ENCODE data around the gene VPS13D.

The VPS13D gene

GRCh38 chr1:12229386-12229834 lies 420 bp upstream of the VPS13D start:
- no peak for DNase-seq

- no peak for DNase-seq
Measured at GRCh38 chr1:12230549-12231275, 882 bp downstream of the VPS13D start.

- no peak for DNase-seq
Measured at GRCh38 chr1:12231276-12231595, 1.4 kb downstream of the VPS13D start.

- no peak for DNase-seq
Measured at GRCh38 chr1:12232221-12232620, 2.4 kb downstream of the VPS13D start.

- peak; percentile 14 for DNase-seq
Measured at GRCh38 chr1:12244078-12244477, 14.2 kb downstream of the VPS13D start.

- DNase-seq, result no peak
Measured at GRCh38 chr1:12244585-12244984, 14.8 kb downstream of the VPS13D start.

- no peak for DNase-seq
Measured at GRCh38 chr1:12245116-12245515, 15.3 kb downstream of the VPS13D start.

- DNase-seq, result no peak
Measured at GRCh38 chr1:12245733-12246132, 15.9 kb downstream of the VPS13D start.

GRCh38 chr1:12246584-12246983 lies 16.8 kb downstream of the VPS13D start:
- DNase-seq, result no peak

GRCh38 chr1:12249181-12249580 lies 19.4 kb downstream of the VPS13D start:
- no peak for DNase-seq

- DNase-seq, result no peak
Measured at GRCh38 chr1:12249748-12250147, 19.9 kb downstream of the VPS13D start.

- no peak for DNase-seq
Measured at GRCh38 chr1:12251442-12251841, 21.6 kb downstream of the VPS13D start.

GRCh38 chr1:12255913-12256312 lies 26.1 kb downstream of the VPS13D start:
- no peak for DNase-seq

GRCh38 chr1:12258272-12258671 lies 28.4 kb downstream of the VPS13D start:
- DNase-seq, result no peak

- no peak for DNase-seq
Measured at GRCh38 chr1:12269351-12269750, 39.5 kb downstream of the VPS13D start.

- DNase-seq, result no peak
Measured at GRCh38 chr1:12271033-12271432, 41.2 kb downstream of the VPS13D start.

- DNase-seq, result no peak
Measured at GRCh38 chr1:12272770-12273169, 42.9 kb downstream of the VPS13D start.

GRCh38 chr1:12275370-12275769 lies 45.5 kb downstream of the VPS13D start:
- DNase-seq, result peak; percentile 43

- peak; percentile 17 for DNase-seq
Measured at GRCh38 chr1:12276225-12276624, 46.4 kb downstream of the VPS13D start.

GRCh38 chr1:12279003-12279402 lies 49.2 kb downstream of the VPS13D start:
- no peak for DNase-seq

GRCh38 chr1:12279728-12280464 lies 50.1 kb downstream of the VPS13D start:
- DNase-seq, result no peak

GRCh38 chr1:12282142-12282541 lies 52.3 kb downstream of the VPS13D start:
- DNase-seq, result no peak

- no peak for DNase-seq
Measured at GRCh38 chr1:12284486-12284885, 54.7 kb downstream of the VPS13D start.

GRCh38 chr1:12285496-12286143 lies 55.8 kb downstream of the VPS13D start:
- DNase-seq, result no peak
